SK-N-SH (cell line): ENCODE measurements around the gene WDR35. TPM values are rescaled to one million over a fixed set of nuclear protein-coding genes. Genes with fewer than 3 reads are reported as not detected.

Source experiments
- CTCF ChIA-PET: fragments of 300-600, 350-600 bp; formaldehyde crosslinking; extraction: SDS; loops from one replicate; lab custom pipeline; 2021; lab: Yijun Ruan, JAX
- POLR2A ChIA-PET: fragments of 350-600 bp; sonication (Branson Sonifier 250); formaldehyde crosslinking; extraction: SDS; loops from one replicate; lab custom pipeline; 2020; ENCODE audit warnings: antibody characterized with exemption, inconsistent platforms; lab: Yijun Ruan, JAX
- DNase-seq: peaks from one replicate; pipeline ENCODE4 v3.0.0; 2012
- H2AFZ ChIP-seq: fragments of 200-600 bp; sonication (generic); 2 replicates; pipeline ENCODE4 v1.8.1; 2016; ENCODE audit warnings: antibody characterized with exemption, mild to moderate bottlenecking, low read depth
- H3F3A ChIP-seq: fragments of 200-600 bp; sonication (generic); replicated peaks from 2 replicates; pipeline ENCODE3; 2016; ENCODE audit warnings: antibody characterized with exemption, mild to moderate bottlenecking; ENCODE audit not compliant: insufficient read depth
- H3K27ac ChIP-seq, 2 experiments: fragments of 200-500 bp in 1 of 2; fragments of 200-600 bp in 1 of 2; sonication (Bioruptor generic) in 1 of 2; sonication (generic), shearing (Covaris generic) in 1 of 2; 2 replicates each; pipeline versions ENCODE4 v1.5.1 to v1.6.1; 2014 to 2016; ENCODE audit warnings: low read depth in 2 of 2, inconsistent platforms in 1 of 2, low read length in 1 of 2, mild to moderate bottlenecking in 1 of 2, mixed read lengths in 1 of 2
- H3K27me3 ChIP-seq: fragments of 200-600 bp; sonication (generic), shearing (Covaris generic); 2 replicates; pipeline ENCODE4 v1.6.1; 2016; ENCODE audit warnings: mixed run types; ENCODE audit not compliant: insufficient read depth
- H3K36me3 ChIP-seq, 2 experiments: fragments of 200-500 bp in 1 of 2; fragments of 200-600 bp in 1 of 2; sonication (Bioruptor generic) in 1 of 2; sonication (generic) in 1 of 2; replicated peaks in 1 of 2; 2 replicates each; pipeline versions ENCODE3 to v1.5.1; 2014 to 2016; ENCODE audit warnings: low read length in 1 of 2, mild to moderate bottlenecking in 1 of 2; ENCODE audit not compliant: insufficient read depth in 2 of 2, control insufficient read depth in 1 of 2
- H3K4me1 ChIP-seq, 2 experiments: fragments of 200-500 bp in 1 of 2; fragments of 200-600 bp in 1 of 2; sonication (Bioruptor generic) in 1 of 2; sonication (generic), shearing (Covaris generic) in 1 of 2; 2 replicates each; pipeline versions ENCODE4 v1.5.1 to v1.6.1; 2014 to 2016; ENCODE audit warnings: low read depth in 1 of 2, low read length in 1 of 2, mixed run types in 1 of 2; ENCODE audit not compliant: insufficient read depth in 2 of 2, control insufficient read depth in 1 of 2
- H3K4me2 ChIP-seq: fragments of 200-600 bp; sonication (generic), shearing (Covaris generic); 2 replicates; pipeline ENCODE4 v1.6.1; 2017; ENCODE audit warnings: mixed run types
- H3K4me3 ChIP-seq, 2 experiments: fragments of 200-500 bp in 1 of 2; fragments of 200-600 bp in 1 of 2; sonication (Bioruptor generic) in 1 of 2; sonication (generic), shearing (Covaris generic) in 1 of 2; 2 replicates each; pipeline versions ENCODE4 v1.5.1 to v1.8.1; 2014 to 2016; ENCODE audit warnings: low read depth in 2 of 2, inconsistent platforms in 1 of 2, low read length in 1 of 2, mild to moderate bottlenecking in 1 of 2, mixed read lengths in 1 of 2, moderate library complexity in 1 of 2
- H3K79me2 ChIP-seq: fragments of 200-600 bp; sonication (generic); 2 replicates; pipeline ENCODE4 v1.8.1; 2017; ENCODE audit warnings: mild to moderate bottlenecking; ENCODE audit not compliant: insufficient read depth
- H3K9ac ChIP-seq: fragments of 200-600 bp; sonication (generic); 2 replicates; pipeline ENCODE4 v1.6.1; 2017; ENCODE audit warnings: mixed run types
- H3K9me2 ChIP-seq: fragments of 200-600 bp; sonication (generic); 2 replicates; pipeline ENCODE4 v1.6.1; 2017; ENCODE audit warnings: mixed run types
- H3K9me3 ChIP-seq: fragments of 200-600 bp; sonication (generic); 2 replicates; pipeline ENCODE4 v1.6.1; 2017; ENCODE audit warnings: mixed run types, mild to moderate bottlenecking, moderate library complexity
- H4K20me1 ChIP-seq: fragments of 200-600 bp; sonication (generic); 2 replicates; pipeline ENCODE4 v1.6.1; 2017; ENCODE audit warnings: mild to moderate bottlenecking, mixed run types; ENCODE audit not compliant: insufficient read depth
- ELF1 ChIP-seq: IDR thresholded peaks from 2 replicates; pipeline ENCODE4 v1.4.0; 2012
- EZH2phosphoT487 ChIP-seq: fragments of 200-600 bp; sonication (generic); IDR thresholded peaks from 2 replicates; pipeline ENCODE4 v1.6.1; 2017; ENCODE audit warnings: low read depth, mixed run types, mild to moderate bottlenecking, antibody characterized with exemption, moderate library complexity, borderline replicate concordance
- FOXM1 ChIP-seq: IDR thresholded peaks from 2 replicates; pipeline ENCODE4 v1.4.0; 2012; ENCODE audit warnings: low read depth, mild to moderate bottlenecking
- GABPA ChIP-seq: IDR thresholded peaks from 2 replicates; pipeline ENCODE4 v1.4.0; 2012; ENCODE audit warnings: low read depth, mild to moderate bottlenecking
- JUND ChIP-seq: IDR thresholded peaks from 2 replicates; pipeline ENCODE4 v1.4.0; 2012
- MEF2A ChIP-seq: IDR thresholded peaks from 2 replicates; pipeline ENCODE4 v1.4.0; 2012; ENCODE audit warnings: low read depth, borderline replicate concordance
- MXI1 ChIP-seq: IDR thresholded peaks from 2 replicates; pipeline ENCODE4 v1.6.1; 2012; ENCODE audit warnings: mild to moderate bottlenecking, low read depth, low read length, improper control_type of control experiment
- NFIC ChIP-seq: IDR thresholded peaks from 2 replicates; pipeline ENCODE4 v1.4.0; 2012; ENCODE audit warnings: borderline replicate concordance
- NRF1 ChIP-seq: IDR thresholded peaks from 2 replicates; pipeline ENCODE4 v1.6.1; 2012; ENCODE audit warnings: low read depth, mild to moderate bottlenecking, low read length
- RCOR1 ChIP-seq: fragments of 150-350 bp; IDR thresholded peaks from 2 replicates; pipeline ENCODE4 v1.6.1; 2017; ENCODE audit warnings: antibody characterized with exemption, low read length
- RFX5 ChIP-seq: IDR thresholded peaks from 2 replicates; pipeline ENCODE4 v1.6.1; 2012; ENCODE audit warnings: mild to moderate bottlenecking, improper control_type of control experiment, low read length
- TEAD4 ChIP-seq: IDR thresholded peaks from 2 replicates; pipeline ENCODE4 v1.4.0; 2012; ENCODE audit warnings: mild to moderate bottlenecking, borderline replicate concordance; ENCODE audit not compliant: insufficient read depth
- WGBS: methylation state at CpG from one replicate; pipeline ENCODE4 v1.1.6; 2017; ENCODE audit warnings: low lambda C conversion rate; 5-methylcytosine and 5-hydroxymethylcytosine counted together
- polyA plus RNA-seq, 3 experiments: library from polyadenylated mRNA; depleted of rRNA; stranded (reverse); fragments of >200 nt; gene quantifications; 2 replicates each; pipeline ENCODE4 v1.2.3, GENCODE V29; 2012
- TF ChIP-seq, protein P1 (sequence below): IDR thresholded peaks from 2 replicates; pipeline ENCODE4 v1.4.0; 2012; ENCODE audit warnings: low read depth, borderline replicate concordance
- TF ChIP-seq, protein P2 (sequence below): fragments of 200-600 bp; sonication (generic); IDR thresholded peaks from 2 replicates; pipeline ENCODE4 v1.6.1; 2017; ENCODE audit warnings: antibody characterized with exemption, mild to moderate bottlenecking, moderate library complexity
- TF ChIP-seq, protein P3 (sequence below): fragments of 150-350 bp; IDR thresholded peaks from 2 replicates; pipeline ENCODE4 v1.6.1; 2016; ENCODE audit warnings: mild to moderate bottlenecking, low read depth, low read length
- TF ChIP-seq, protein P4 (sequence below): IDR thresholded peaks from 2 replicates; pipeline ENCODE4 v1.6.1; 2012; ENCODE audit warnings: mild to moderate bottlenecking, low read depth, low read length, moderate library complexity
- TF ChIP-seq, protein P5 (sequence below): IDR thresholded peaks from 2 replicates; pipeline ENCODE4; 2012

Gene WDR35
- polyA plus RNA-seq, 1 of the 3 experiments (the other 2 are of a cell fraction), result 8.6 TPM

DNA sequence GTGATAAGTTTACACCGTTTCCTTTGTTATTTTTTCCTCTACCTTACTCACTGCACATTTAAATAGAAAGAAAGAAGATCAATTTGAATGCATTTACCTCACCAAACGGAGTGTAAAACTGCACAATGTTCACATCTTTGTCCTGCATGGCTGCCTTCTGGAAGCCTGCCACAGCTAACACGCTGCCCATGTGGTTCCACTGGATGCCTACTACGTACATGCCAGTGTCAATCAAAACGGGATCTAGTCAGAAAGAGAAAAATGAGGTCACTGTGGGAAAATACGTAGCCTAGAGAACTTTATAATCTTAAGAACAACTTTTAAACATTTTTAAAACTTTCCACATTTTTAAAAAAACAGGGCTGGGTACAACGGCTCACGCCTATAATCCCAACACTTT is 16.4 kb downstream of the WDR35 start:
- CTCF ChIA-PET, result interaction anchor here (0.9 to 1.3 kb wide), 2 partner anchors 18 to 42 kb away, joined by 3 to 6 read pairs; no protein-coding TSS in a partner anchor
- WGBS, result 95% methylated on average over 8 of the region's 8 CpGs

More for the DNA sequence above, 16.4 kb downstream of the WDR35 start:
- H3K36me3 ChIP-seq, result peaks cover 68 to 77% of the 10 kb centered on the region in 2 experiments
- H3K27ac ChIP-seq, result no peak overlapping the region
- no peaks in the 10 kb centered on the region for H3K9me3 ChIP-seq
- TF ChIP-seq MEF2A, result no peak
- TF ChIP-seq GABPA, result no peak
- TF ChIP-seq, protein P1, sequence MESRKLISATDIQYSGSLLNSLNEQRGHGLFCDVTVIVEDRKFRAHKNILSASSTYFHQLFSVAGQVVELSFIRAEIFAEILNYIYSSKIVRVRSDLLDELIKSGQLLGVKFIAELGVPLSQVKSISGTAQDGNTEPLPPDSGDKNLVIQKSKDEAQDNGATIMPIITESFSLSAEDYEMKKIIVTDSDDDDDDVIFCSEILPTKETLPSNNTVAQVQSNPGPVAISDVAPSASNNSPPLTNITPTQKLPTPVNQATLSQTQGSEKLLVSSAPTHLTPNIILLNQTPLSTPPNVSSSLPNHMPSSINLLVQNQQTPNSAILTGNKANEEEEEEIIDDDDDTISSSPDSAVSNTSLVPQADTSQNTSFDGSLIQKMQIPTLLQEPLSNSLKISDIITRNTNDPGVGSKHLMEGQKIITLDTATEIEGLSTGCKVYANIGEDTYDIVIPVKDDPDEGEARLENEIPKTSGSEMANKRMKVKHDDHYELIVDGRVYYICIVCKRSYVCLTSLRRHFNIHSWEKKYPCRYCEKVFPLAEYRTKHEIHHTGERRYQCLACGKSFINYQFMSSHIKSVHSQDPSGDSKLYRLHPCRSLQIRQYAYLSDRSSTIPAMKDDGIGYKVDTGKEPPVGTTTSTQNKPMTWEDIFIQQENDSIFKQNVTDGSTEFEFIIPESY, result no peak
- TF ChIP-seq TEAD4, result no peak
- TF ChIP-seq ELF1, result no peak
- TF ChIP-seq, protein P2, sequence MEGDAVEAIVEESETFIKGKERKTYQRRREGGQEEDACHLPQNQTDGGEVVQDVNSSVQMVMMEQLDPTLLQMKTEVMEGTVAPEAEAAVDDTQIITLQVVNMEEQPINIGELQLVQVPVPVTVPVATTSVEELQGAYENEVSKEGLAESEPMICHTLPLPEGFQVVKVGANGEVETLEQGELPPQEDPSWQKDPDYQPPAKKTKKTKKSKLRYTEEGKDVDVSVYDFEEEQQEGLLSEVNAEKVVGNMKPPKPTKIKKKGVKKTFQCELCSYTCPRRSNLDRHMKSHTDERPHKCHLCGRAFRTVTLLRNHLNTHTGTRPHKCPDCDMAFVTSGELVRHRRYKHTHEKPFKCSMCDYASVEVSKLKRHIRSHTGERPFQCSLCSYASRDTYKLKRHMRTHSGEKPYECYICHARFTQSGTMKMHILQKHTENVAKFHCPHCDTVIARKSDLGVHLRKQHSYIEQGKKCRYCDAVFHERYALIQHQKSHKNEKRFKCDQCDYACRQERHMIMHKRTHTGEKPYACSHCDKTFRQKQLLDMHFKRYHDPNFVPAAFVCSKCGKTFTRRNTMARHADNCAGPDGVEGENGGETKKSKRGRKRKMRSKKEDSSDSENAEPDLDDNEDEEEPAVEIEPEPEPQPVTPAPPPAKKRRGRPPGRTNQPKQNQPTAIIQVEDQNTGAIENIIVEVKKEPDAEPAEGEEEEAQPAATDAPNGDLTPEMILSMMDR, result no peak
- no peak for TF ChIP-seq NRF1
- TF ChIP-seq, protein P3, sequence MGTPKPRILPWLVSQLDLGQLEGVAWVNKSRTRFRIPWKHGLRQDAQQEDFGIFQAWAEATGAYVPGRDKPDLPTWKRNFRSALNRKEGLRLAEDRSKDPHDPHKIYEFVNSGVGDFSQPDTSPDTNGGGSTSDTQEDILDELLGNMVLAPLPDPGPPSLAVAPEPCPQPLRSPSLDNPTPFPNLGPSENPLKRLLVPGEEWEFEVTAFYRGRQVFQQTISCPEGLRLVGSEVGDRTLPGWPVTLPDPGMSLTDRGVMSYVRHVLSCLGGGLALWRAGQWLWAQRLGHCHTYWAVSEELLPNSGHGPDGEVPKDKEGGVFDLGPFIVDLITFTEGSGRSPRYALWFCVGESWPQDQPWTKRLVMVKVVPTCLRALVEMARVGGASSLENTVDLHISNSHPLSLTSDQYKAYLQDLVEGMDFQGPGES, result no peak
- no peak for TF ChIP-seq NFIC
- no peak for TF ChIP-seq RFX5
- TF ChIP-seq, protein P4, sequence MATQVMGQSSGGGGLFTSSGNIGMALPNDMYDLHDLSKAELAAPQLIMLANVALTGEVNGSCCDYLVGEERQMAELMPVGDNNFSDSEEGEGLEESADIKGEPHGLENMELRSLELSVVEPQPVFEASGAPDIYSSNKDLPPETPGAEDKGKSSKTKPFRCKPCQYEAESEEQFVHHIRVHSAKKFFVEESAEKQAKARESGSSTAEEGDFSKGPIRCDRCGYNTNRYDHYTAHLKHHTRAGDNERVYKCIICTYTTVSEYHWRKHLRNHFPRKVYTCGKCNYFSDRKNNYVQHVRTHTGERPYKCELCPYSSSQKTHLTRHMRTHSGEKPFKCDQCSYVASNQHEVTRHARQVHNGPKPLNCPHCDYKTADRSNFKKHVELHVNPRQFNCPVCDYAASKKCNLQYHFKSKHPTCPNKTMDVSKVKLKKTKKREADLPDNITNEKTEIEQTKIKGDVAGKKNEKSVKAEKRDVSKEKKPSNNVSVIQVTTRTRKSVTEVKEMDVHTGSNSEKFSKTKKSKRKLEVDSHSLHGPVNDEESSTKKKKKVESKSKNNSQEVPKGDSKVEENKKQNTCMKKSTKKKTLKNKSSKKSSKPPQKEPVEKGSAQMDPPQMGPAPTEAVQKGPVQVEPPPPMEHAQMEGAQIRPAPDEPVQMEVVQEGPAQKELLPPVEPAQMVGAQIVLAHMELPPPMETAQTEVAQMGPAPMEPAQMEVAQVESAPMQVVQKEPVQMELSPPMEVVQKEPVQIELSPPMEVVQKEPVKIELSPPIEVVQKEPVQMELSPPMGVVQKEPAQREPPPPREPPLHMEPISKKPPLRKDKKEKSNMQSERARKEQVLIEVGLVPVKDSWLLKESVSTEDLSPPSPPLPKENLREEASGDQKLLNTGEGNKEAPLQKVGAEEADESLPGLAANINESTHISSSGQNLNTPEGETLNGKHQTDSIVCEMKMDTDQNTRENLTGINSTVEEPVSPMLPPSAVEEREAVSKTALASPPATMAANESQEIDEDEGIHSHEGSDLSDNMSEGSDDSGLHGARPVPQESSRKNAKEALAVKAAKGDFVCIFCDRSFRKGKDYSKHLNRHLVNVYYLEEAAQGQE, result no peak
- TF ChIP-seq EZH2phosphoT487, result no peak
- no peak for TF ChIP-seq MXI1
- TF ChIP-seq JUND, result no peak
- TF ChIP-seq FOXM1, result no peak
- no peak for TF ChIP-seq RCOR1
- TF ChIP-seq, protein P5, sequence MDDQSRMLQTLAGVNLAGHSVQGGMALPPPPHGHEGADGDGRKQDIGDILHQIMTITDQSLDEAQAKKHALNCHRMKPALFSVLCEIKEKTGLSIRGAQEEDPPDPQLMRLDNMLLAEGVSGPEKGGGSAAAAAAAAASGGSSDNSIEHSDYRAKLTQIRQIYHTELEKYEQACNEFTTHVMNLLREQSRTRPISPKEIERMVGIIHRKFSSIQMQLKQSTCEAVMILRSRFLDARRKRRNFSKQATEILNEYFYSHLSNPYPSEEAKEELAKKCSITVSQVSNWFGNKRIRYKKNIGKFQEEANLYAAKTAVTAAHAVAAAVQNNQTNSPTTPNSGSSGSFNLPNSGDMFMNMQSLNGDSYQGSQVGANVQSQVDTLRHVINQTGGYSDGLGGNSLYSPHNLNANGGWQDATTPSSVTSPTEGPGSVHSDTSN, result no peak
- H3K4me3 ChIP-seq, result no peak overlapping the region
- H3K9me2 ChIP-seq, result no peaks in the 10 kb centered on the region
- no peak overlapping the region for H3K9ac ChIP-seq
- H3K4me1 ChIP-seq, result peaks cover 0 to 4% of the 10 kb centered on the region in 2 experiments; a peak in 1 of 4 replicates
- H3K79me2 ChIP-seq, result peaks cover 3% of the 10 kb centered on the region; the same call in 1 of the 2 replicates
- DNase-seq, result no peak
- no peaks in the 10 kb centered on the region for H4K20me1 ChIP-seq
- H2AFZ ChIP-seq, result no peak overlapping the region
- H3F3A ChIP-seq, result no peaks in the 10 kb centered on the region
- POLR2A ChIA-PET, result no interaction called here
- no peak overlapping the region for H3K4me2 ChIP-seq
- no peaks in the 10 kb centered on the region for H3K27me3 ChIP-seq
